GM21529 (cell line): ENCODE results near the gene PPP1CA.

Experiments used
- ATAC-seq: cut with Tn5 transposase; IDR thresholded peaks from one replicate; pipeline ENCODE4 v1.9.1; 2021; ENCODE audit not compliant: unreplicated experiment

The PPP1CA gene

GRCh38 chr11:67418476-67419281, 17.0 kb upstream of the PPP1CA start:
- no peak for ATAC-seq

DNA sequence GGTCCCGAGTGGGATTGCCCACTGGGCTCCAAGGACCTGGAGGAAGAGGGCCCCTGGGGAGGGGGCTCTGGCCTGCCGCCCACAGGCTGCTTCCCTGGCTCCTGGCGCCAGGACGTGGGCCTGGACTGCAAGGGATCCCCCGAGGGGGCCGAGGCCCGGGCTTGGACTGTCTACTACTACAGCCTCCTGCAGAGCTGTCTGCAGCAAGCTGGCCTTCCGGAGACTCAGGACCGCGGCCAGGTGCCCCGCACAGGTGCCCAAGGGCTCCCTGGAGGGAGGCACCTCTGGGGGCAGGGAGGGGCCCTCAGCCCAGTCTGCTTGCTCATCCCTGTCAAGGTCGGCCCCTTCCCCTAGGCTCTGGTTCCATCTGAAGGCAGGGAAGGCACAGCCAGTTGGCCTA, 15.8 kb upstream of the PPP1CA start:
- no peak for ATAC-seq

DNA sequence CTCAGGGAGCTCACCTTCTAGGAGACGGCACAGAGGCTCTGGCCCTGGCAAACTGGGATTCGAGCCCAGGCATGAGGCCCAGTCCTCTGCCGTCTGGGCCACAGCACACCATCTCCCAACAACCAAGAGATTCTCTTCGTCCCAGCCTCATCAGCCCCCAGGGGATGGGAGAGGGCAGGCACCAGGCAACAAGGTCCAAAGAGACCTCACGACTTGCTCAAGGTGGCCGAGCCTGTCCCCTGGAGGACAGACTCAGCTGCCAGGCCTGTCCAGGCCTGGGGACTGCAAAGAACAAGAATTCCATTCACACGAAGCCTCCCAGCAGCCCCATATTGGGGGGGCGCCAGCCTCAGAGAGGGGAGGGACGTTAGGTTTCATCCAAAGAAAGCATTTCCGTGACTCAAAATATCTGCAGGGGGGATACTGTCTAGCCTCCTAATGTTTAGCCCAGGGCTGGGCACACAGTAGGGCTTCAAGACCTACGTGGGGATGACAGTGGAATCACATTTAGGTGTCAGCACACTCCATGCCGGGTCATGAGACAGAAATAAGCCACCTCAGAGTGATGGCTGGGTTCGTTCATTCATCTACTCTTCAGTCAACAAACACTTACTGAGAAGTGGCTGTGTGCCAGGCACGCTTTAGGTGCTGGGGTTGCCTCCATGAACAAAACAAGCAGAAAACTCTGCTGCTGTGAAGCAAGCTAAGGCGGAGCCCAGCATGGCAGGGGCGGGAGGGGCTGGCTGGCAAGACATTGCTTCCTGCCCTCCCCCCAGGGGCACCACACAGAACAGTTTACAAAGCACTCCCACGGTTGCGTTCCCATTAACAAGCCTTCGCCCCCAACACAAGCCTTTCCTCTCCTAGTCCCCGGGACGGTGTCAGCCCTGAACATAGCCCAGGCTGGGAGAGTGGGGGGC, 15.0 kb upstream of the PPP1CA start:
- no peak for ATAC-seq

DNA sequence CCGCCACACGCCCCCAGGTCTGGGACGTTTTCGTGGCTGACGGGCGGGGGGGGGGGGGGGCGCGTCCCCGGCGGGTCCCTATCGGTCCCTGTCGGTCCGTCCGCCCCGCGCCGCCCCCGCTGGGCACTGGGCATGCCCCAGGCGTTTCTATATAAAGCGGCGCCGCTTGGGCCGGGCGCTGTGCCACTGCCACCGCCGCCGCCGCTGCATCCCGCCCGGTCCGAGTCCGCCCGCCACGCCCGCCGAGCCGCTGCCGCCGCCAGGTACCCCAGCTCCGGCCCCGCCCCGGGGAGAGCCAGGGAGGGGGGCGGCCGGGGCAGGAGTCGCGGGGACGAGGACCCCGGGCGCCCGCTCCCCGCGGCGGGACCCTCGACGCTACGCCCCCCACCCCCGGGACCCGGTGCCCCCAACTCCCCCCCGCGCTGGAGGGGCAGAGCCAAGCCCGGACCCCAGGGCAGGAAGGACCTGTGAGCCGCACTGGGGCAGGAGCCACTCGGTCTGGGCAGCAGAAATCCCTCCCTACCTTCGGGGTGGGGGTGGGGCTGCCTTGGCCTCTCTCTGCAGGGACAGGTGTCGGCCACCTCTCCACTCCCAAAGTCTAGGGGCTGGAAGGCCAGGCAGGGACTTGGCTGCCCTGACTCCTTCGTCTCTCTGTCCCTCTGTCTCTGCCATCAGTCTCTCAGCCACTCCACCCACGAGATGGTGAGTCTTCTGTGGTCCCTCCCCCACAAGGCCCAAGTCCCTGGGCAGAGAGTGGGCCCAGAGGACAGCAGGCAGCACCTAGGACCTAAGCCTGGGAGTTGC, 14.0 kb upstream of the PPP1CA start, which contains the start of gene CARNS1:
Gene CARNS1 (plus strand): TSS at position 178 of the 804 bp plus-strand sequence. CDS start 522 bp downstream, at position 700.
- ATAC-seq, result no peak

DNA sequence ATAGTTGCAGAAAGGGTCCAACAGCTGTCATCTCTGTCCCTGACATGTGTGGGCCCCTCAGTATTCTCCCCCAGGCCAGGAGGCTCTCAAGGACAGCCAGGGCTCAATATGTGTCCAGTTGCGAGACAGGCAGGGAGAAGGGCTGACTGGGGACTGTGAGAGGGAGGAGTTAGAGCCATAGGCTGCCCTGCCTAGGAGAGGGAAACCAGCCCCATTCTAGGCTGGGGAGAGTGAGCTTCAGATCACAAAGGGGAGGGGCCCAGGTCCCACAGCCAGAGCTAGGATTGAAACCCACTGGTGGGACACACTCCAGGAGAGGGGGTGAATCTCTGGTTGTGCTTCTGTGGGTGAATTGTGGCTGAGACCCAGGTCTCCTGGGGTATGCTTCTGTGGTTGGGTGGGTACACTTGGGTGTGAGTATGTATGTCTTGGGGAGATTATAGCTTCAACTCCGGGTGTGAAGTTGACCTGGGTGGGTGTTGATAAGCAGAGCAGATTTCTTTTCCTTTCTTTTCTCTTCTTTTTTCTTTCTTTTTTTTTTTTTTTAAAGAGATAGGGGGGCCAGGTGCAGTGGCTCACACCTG, 11.7 kb upstream of the PPP1CA start:
- no peak for ATAC-seq

DNA sequence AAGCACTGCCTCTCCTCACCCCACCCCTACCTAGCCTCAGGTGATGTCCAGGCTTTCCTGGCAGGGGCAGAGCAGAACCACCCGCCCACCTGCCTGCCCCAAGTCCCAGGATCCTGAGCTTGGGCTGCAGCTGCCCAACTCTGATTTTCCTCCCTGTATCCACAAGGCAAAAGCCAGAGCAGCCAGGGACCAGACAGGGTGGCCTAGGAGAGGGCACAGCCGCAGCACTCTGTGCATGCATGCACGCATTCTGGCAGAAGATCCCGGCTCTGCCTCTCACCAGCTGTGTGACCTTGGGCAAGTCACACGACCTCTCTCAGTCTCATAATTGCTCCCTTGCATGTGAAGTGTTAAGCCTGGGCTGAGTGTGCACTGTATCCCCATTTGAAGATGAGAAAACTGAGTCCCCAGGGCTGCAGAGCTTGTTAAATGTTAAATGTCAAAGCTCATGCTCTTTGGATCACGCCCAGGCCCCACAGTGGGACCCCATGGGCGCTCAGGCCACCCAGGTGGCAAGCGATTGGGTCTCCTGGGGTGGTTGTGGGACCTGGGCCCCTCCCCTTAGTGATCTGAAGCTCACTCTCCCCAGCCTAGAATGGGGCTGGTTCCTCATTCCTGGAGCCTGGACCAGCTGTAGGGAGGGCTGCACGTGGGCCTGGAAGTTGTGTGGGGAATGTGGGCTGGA, 11.0 kb upstream of the PPP1CA start:
- ATAC-seq, result no peak

- no peak for ATAC-seq
Measured at GRCh38 chr11:67411785-67412152, 10.1 kb upstream of the PPP1CA start.

- ATAC-seq, result no peak
Measured at GRCh38 chr11:67410984-67411784, 9.5 kb upstream of the PPP1CA start.

- ATAC-seq, result no peak
Measured at GRCh38 chr11:67410369-67410831, 8.7 kb upstream of the PPP1CA start.

- ATAC-seq, result no peak
Measured at GRCh38 chr11:67409781-67410368, 8.2 kb upstream of the PPP1CA start.

DNA sequence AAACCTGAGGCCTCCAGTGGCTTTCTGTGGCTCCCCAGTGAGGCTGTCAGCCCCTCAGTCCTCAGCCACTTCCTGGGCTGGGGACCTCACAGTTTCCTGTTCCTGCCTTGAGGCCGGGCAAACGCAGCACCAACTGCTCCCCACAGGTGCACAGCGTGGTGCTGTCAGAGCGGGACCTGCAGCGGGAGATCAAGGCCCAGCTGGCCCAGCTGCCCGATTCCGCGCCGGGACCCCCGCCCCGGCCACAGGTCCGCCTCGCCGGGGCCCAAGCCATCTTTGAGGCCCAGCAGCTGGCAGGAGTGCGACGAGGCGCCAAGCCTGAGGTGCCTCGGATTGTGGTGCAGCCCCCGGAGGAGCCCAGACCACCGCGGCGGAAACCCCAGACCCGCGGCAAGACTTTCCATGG, 7.6 kb upstream of the PPP1CA start:
- ATAC-seq, result peak; percentile 57

DNA sequence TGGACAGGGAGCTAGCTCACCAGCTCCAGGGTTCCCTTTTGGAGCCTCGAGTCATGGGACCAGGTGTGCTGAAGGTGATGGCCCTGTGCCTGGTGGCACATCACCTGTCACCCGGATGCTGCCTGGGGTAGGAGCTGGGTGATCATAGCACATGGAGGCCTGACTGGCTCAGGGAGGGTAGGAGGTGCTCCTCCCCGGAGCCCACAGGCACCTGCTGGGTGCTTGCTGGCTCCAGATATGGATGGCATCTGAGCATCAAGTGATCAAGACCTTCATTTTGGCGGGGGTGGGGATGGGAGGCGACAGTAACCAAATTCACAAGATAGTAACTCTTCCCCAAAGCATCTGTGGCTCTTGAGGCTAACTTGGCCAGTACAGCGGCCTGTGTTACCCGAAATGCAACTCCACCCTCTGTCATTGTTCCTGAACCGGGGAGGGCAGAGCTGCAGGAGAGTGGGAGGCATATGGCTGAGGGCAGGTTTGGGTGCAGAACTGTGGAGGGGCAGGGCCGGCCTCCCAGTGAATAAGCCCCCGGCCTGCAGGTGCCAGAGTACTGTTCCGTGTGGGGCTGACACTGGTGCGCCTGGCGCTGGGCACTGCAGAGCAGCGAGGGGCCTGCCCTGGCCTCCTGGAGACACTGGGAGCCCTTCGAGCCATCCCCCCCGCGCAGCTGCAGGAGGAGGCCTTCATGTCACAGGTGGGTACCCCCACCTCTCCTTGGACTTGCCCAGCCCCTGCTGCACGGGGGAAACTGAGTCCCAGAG, 7.0 kb upstream of the PPP1CA start:
- ATAC-seq, result no peak

DNA sequence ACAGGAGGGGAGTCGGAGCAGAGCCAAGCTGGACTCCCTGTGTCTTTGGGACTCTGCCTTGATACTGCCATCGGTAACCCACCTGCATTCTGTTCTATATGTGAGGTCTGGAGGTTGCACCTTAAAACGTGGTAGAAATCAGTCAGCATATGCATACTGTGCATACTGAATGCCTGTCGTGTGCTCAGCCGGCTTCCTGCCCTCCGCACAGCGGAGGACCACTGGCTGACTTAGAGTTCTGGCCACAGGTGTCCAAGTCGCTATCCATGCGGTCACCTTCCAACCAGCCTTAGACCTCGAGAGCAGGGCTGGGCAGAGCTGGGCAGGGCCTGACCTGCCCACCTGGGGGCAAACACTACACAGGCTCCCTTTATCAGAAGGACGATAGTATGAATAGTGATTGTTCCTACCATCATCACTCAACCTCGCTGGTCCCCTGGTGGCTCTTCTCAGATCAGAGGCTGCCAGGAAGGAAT, 6.1 kb upstream of the PPP1CA start:
- no peak for ATAC-seq

DNA sequence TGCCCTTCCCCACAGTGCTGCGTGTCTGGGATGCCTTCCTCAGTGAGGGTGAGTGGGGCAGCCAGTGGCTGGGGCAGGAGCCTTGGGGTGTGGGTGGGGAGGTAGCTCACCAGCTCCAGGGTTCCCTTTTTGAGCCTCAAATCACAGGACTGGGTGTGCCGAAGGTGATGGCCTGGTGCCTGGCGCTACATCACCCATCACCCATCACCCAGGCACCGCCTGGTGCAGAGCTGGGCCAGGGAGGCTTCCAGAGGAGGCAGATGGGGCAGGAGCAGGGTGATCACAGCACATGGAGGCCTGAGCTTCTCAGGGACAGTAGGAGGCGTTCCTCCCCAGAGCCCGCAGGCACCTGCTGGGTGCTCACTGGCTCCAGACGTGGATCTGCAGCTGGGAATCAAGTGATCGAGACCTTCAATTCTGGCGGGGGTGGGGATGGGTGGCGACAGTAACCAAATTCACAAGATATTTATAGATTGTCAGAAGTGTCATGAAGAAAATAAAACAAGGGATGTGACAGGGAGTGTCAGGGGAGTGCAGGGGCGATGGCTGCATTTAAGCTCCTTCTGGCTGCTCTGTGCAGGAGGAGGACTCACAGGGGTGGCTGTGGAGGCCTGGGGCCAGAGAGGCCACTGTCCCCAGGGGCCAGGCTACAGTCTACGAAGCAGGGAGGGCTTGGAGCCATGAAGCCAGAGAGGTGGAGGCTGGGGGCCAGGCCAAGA, 5.5 kb upstream of the PPP1CA start:
- ATAC-seq, result no peak

DNA sequence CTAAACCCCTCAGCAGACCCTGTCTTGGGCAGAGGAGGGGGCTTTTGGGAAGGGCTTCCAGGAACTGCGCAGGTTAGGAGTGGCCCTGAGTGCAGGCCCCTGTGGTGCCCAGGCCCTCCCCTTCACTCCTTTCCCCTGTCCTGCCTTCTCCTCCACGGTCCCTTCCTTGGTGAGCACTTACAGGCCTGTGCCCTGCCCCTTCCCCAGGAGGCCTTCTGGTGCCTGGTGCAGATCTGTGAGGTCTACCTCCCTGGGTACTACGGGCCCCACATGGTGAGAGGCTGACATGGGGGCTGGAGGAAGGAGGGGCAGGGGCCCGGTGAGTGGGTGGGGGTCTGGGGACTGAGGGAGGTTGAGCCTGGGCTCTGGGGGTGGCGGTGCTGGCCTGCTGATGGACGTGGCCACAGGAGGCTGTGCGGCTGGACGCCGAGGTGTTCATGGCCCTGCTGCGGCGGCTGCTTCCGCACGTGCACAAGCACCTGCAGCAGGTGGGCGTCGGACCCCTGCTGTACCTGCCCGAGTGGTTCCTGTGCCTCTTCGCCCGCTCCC, 4.8 kb upstream of the PPP1CA start:
- no peak for ATAC-seq

DNA sequence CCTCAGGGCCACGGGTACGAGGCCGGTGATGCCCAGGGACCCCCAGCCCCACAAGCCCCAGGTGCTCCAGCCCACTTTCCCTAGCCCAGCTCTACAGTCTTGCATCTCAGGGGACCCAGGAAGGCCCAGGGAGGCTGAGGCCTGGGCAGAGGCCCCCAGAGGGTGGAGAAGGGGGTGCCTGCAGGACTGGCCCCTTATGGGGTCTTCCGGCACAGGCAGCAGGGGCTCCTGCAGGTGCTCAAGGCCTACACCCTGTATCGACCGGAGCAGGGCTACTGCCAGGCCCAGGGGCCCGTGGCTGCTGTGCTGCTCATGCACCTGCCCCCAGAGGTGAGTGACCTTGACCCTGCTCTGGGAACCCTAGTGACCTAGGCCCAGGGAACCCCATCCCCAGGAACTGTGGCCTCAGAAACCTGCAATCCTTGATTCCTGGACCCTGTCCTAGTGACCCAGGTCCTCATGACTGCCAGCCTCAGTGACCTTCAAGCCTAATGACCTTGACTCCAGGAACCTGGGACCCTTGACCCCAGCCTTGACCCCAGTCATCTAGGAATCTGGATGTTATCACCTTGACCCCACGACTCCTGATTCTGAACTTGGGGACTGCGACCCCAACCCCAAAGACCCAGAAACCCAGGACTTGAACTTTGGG, 4.2 kb upstream of the PPP1CA start:
- no peak for ATAC-seq

GRCh38 chr11:67405196-67405567, 3.5 kb upstream of the PPP1CA start:
- ATAC-seq, result no peak
